HG03432 (cell line): Measurements from ENCODE around the gene PTPRN2.
"Not testable (repeated sequence)": the region's sequence is repeated elsewhere in the genome, so short reads cannot be mapped to it uniquely, and the experiment has no call there.

ENCODE experiments used
- ATAC-seq: cut with Tn5 transposase; IDR thresholded peaks from one replicate; pipeline ENCODE4 v1.9.1; 2021; ENCODE audit warnings: mild to moderate bottlenecking, moderate library complexity; ENCODE audit not compliant: unreplicated experiment

PTPRN2 gene

GRCh38 chr7:158357106-158357897 lies 230.3 kb downstream of the PTPRN2 start:
- ATAC-seq, result no peak

DNA sequence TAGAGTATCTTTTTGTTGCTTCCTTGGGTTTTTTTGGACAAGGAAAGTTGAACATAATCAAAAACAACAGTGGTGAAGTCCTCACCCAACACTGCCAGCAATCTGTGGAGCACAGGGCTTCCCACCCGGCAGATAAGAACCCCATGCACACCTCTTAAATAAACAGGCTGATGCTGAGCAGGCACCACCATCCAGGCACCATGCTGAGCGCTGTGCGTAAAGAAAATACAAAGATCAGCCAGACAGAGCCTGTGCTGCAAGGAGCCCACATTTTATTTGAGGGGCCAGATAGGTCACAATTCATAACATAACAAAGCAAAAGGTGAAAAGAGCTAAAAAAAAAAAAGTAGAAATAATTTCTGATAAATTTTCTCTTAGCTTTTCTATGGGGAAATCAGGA lies 231.2 kb downstream of the PTPRN2 start:
- no peak for ATAC-seq

- no peak for ATAC-seq
Measured at GRCh38 chr7:158355456-158356065, 232.1 kb downstream of the PTPRN2 start.

- no peak for ATAC-seq
Measured at GRCh38 chr7:158354861-158355260, 232.8 kb downstream of the PTPRN2 start.

- no peak for ATAC-seq
Measured at GRCh38 chr7:158353606-158354570, 233.7 kb downstream of the PTPRN2 start.

- not testable (repeated sequence) for ATAC-seq
Measured at GRCh38 chr7:158351899-158352729, 235.5 kb downstream of the PTPRN2 start.

GRCh38 chr7:158351481-158351880 lies 236.1 kb downstream of the PTPRN2 start:
- ATAC-seq, result no peak

- no peak for ATAC-seq
Measured at GRCh38 chr7:158351051-158351450, 236.6 kb downstream of the PTPRN2 start.

DNA sequence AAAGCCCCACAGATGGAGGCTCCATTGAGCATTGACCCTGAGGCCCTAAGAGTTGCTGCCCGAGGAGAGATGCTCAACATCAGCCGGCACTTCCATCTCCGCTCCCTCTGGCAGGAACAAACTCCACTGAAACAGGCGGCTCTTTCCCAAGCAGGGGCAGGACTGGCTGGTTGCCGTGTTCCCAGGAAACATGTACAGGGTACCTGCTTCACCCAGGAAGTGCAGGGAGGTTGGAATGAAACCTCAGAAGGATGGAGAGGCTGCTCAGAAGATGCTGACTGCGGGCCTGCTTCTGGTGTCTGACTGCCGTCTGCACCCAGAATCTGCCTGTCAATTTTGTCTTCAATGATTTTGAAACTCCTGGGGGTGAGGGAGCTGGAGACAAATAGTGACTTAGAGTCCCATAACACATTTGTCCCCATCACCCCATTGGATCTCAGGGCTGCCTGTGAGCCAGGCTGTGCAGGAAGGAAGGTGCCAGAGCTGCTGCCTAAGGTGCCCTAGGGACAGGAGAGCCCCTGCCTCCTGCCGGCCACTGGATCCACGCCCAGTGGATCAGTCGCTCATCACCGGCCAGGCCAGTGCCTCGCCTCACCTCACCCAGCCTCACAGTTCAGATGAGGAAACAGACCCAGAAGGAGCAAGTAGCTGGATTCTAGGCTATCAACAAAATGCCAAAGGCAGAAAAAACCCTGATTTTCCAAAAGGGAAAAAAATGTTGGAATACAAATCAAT lies 237.3 kb downstream of the PTPRN2 start:
- ATAC-seq, result no peak

- no peak for ATAC-seq
Measured at GRCh38 chr7:158348446-158348845, 239.2 kb downstream of the PTPRN2 start.

DNA sequence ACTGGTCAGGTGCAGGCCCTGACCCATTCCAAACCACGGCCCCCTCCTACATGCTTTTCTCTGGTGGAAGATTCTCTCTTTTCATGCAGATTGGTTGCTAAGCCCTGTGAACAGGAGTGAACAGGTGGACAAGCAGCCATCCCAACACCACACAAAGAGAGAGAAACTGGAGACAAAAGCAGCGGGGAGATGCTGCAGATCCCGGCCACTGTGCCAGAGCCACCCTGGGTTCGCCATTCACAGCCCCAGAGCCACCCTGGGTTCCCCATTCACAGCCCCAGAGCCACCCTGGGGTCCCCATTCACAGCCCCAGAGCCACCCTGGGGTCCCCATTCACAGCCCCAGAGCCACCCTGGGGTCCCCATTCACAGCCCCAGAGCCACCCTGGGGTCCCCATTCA lies 239.6 kb downstream of the PTPRN2 start:
- not testable (repeated sequence) for ATAC-seq

GRCh38 chr7:158345731-158346130 lies 241.9 kb downstream of the PTPRN2 start:
- ATAC-seq, result no peak

DNA sequence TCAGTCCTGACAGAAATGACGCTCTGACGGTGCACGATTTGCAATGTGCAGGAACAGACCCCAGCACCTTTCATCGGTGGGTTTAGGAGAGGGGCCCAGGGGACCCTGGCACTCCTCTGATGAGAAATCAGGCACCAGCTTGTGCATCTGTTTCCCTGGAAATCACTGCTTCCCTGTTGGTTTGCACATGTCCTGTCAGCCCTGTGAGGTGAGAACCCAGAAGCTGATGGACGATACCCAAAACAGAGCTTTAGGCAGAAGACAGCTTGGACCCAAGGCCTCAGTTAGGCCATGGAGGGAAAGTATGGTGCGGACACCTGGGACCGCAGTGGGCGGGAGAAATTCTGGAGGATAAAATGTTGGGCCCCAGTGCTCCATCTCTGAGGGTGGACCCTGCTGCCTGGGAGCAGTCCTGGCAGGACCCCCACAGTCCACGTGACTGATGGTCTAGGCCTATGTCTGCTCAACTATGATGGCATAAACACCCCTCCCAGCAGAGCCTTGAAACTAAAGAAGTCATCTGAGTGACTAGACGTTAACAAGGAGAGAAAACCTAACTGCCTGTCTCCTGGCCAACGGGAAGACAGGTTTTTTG lies 242.8 kb downstream of the PTPRN2 start:
- ATAC-seq, result no peak

GRCh38 chr7:158343936-158344455 lies 243.6 kb downstream of the PTPRN2 start:
- no peak for ATAC-seq

DNA sequence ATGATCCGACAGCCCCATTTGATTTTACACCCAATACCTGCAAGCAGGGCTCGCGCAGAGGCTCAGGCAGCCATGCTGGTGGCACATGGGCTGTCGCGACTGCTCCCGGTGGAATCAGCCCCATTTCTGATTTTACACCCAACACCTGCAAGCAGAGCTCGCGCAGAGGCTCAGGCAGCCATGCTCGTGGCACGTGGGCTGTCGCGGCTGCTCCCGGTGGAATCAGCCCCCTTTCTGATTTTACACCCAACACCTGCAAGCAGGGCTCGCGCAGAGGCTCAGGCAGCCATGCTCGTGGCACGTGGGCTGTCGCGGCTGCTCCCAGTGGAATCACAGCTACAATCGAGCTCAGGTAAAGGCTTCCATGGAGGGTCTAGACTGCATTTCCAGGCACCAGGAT lies 244.1 kb downstream of the PTPRN2 start:
- ATAC-seq, result no peak

DNA sequence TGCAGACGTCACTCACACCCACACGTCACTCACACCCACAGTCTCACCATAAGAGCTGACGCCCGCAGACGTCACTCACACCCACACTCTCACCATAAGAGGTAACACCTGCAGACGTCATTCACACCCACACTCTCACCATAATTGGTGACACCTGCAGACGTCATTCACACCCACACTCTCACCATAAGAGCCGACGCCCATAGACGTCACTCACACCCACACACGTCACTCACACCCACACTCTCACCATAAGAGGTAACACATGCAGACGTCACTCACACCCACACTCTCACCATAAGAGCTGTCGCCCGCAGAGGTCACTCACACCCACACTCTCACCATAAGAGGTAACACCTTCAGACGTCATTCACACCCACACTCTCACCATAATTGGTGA lies 246.5 kb downstream of the PTPRN2 start:
- not testable (repeated sequence) for ATAC-seq

DNA sequence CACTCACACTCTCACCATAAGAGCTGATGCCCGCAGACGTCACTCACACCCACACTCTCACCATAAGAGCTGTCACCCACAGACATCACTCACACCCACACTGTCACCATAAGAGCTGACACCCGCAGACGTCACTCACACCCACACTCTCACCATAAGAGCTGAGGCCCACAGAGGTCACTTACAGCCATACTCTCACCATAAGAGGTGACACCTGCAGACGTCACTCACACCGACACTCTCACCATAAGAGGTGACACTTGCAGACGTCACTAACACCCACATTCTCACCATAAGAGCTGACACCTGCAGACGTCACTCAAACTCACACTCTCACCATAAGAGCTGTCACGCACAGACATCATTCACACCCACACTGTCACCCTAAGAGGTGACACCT lies 250.7 kb downstream of the PTPRN2 start:
- ATAC-seq, result not testable (repeated sequence)

DNA sequence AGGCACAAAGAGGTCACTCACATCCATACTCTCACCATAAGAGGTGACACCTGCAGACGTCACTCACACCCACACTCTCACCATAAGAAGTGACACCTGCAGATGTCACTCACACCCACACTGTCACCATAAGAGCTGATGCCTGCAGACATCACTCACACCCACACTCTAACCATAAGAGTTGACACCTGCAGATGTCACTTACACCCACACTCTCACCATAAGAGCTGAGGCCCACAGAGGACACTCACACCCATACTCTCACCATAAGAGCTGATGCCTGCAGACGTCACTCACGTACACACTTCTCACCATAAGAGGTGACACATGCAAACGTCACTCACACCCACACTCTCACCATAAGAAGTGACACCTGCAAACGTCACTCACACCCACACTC lies 255.1 kb downstream of the PTPRN2 start:
- not testable (repeated sequence) for ATAC-seq

DNA sequence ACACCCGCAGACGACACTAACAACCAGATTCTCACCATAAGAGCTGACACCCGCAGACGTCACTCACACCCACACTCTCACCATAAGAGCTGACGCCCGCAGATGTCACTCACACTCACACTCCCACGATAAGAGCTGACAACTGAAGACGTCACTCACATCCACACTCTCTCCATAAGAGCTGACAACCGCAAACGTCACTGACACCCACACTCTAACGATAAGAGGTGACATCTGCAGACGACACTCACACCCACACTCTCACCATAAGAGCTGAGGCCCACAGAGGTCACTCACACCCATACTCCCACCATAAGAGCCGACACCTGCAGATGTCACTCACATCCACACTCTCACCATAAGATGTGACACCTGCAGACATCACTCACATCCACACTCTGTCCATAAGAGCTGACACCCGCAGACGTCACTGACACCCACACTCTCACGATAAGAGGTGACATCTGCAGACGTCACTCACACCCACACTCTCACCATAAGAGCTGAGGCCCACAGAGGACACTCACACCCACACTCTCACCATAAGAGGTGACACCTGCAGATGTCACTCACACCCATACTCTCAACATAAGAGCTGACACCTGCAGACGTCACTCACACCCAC lies 255.7 kb downstream of the PTPRN2 start:
- ATAC-seq, result not testable (repeated sequence)
